ENCODE measurements around the gene DDX4. TPM values are rescaled to one million over a fixed set of nuclear protein-coding genes. Genes with fewer than 3 reads are reported as not detected.

Gene DDX4
- total and polyA plus RNA-seq, 8 donors: not detected

- Histone ChIP-seq H3K27ac (no peak overlapping the region), H3K4me1 (no peaks in the 10 kb centered on the region), H3K9me3 (no peaks in the 10 kb centered on the region), H3K27me3 (no peaks in the 10 kb centered on the region), H3K4me3 (no peak overlapping the region), H3K36me3 (no peaks in the 10 kb centered on the region)
- 78 to 84% (median 82%) methylated on average over 2 of the region's 2 CpGs for WGBS, 5 donors
- intact Hi-C loops (cut with DNase I; ENCODE audit: low total_unique reads): no loop called here
- DNase-seq: no peak
- TF ChIP-seq EP300 (IDR thresholded peaks at IDR 0.05) (no peak), POLR2AphosphoS5 (IDR thresholded peaks at IDR 0.05) (no peak), POLR2A (IDR thresholded peaks at IDR 0.05) (no peak), CTCF (IDR thresholded peaks at IDR 0.05) (no peak)
These were observed 113.8 kb downstream of the DDX4 start for GRCh38 chr5:55851675-55851979.

- no peak overlapping the region for H3K27ac ChIP-seq
- no peaks in the 10 kb centered on the region for H3K36me3 ChIP-seq
- no peak for TF ChIP-seq POLR2AphosphoS5 (IDR thresholded peaks at IDR 0.05)
- no peak for TF ChIP-seq CTCF (IDR thresholded peaks at IDR 0.05)
- no peak for TF ChIP-seq POLR2A (IDR thresholded peaks at IDR 0.05)
- no peak overlapping the region for H3K4me3 ChIP-seq
- DNase-seq: no peak
- intact Hi-C loops (cut with DNase I; ENCODE audit: low total_unique reads): no loop called here
- H3K4me1 ChIP-seq: no peaks in the 10 kb centered on the region
- WGBS, 5 donors: 55 to 70% (median 59%) methylated on average over 3 of the region's 3 CpGs
- H3K9me3 ChIP-seq: no peaks in the 10 kb centered on the region
- no peaks in the 10 kb centered on the region for H3K27me3 ChIP-seq
These were observed 114.6 kb downstream of the DDX4 start for GRCh38 chr5:55852503-55852902.

GRCh38 chr5:55853041-55853670, 115.3 kb downstream of the DDX4 start:
- TF ChIP-seq EP300 (IDR thresholded peaks at IDR 0.05): no peak
- TF ChIP-seq POLR2AphosphoS5 (IDR thresholded peaks at IDR 0.05): no peak
- no peak for TF ChIP-seq POLR2A (IDR thresholded peaks at IDR 0.05)
- TF ChIP-seq CTCF (IDR thresholded peaks at IDR 0.05): no peak
- Histone ChIP-seq H3K27ac (no peak overlapping the region), H3K36me3 (no peaks in the 10 kb centered on the region), H3K9me3 (no peaks in the 10 kb centered on the region), H3K27me3 (no peaks in the 10 kb centered on the region), H3K4me3 (no peak overlapping the region), H3K4me1 (no peaks in the 10 kb centered on the region)
- 65 to 79% (median 75%) methylated on average over 3 of the region's 3 CpGs for WGBS, 5 donors
- intact Hi-C loops (cut with DNase I; ENCODE audit: low total_unique reads): no loop called here
- DNase-seq: no peak

- no peak for TF ChIP-seq POLR2AphosphoS5 (IDR thresholded peaks at IDR 0.05)
- TF ChIP-seq CTCF (IDR thresholded peaks at IDR 0.05): no peak
- TF ChIP-seq EP300 (IDR thresholded peaks at IDR 0.05): no peak
- TF ChIP-seq POLR2A (IDR thresholded peaks at IDR 0.05): no peak
- WGBS, 5 donors: 27 to 63% (median 53%) methylated on average over 3 of the region's 3 CpGs
- no peak for DNase-seq
- no peaks in the 10 kb centered on the region for H3K4me1 ChIP-seq
- H3K9me3 ChIP-seq: no peaks in the 10 kb centered on the region
- H3K27me3 ChIP-seq: no peaks in the 10 kb centered on the region
- intact Hi-C loops (cut with DNase I; ENCODE audit: low total_unique reads): no loop called here
- H3K4me3 ChIP-seq: no peak overlapping the region
- no peak overlapping the region for H3K27ac ChIP-seq
- H3K36me3 ChIP-seq: no peaks in the 10 kb centered on the region
These were observed 116.0 kb downstream of the DDX4 start for GRCh38 chr5:55853818-55854217.
